ENCODE measurements around the gene ZFAND4. TPM values are rescaled to one million over a fixed set of nuclear protein-coding genes. Genes with fewer than 3 reads are reported as not detected.

The ZFAND4 gene
- total and polyA plus RNA-seq, 4 donors, result 3.2 to 15.7 (median 8.0) TPM

GRCh38 chr10:45624724-45625123 lies 47.8 kb downstream of the ZFAND4 start:
- no peak for DNase-seq (ENCODE audit: low spot score)
- TF ChIP-seq CTCF (IDR thresholded peaks at IDR 0.05; ENCODE audit: low read depth, low read length, missing input control), result no peak
- no peaks in the 10 kb centered on the region for H3K9me3 ChIP-seq (ENCODE audit: control insufficient read depth in 4 of 4, low read length in 3 of 4)
- H3K4me1 ChIP-seq (ENCODE audit: control insufficient read depth in 4 of 4, insufficient read depth in 4 of 4, low read length in 3 of 4), result peaks cover 9 to 27% (median 20%) of the 10 kb centered on the region in 4 donors
- peaks cover 0 to 2% (median 0%) of the 10 kb centered on the region in 4 donors for H3K36me3 ChIP-seq (ENCODE audit: control insufficient read depth in 4 of 4, insufficient read depth in 3 of 4, low read depth in 1 of 4, low read length in 3 of 4)
- H3K4me3 ChIP-seq (ENCODE audit: low read depth in 1 of 3, low read length in 3 of 3), result no peak overlapping the region
- H3K27ac ChIP-seq (ENCODE audit: low read depth in 1 of 2, low read length in 2 of 2), result no peak overlapping the region
- H3K27me3 ChIP-seq (ENCODE audit: control insufficient read depth in 4 of 4, insufficient read depth in 4 of 4, low read length in 3 of 4), result no peaks in the 10 kb centered on the region
- H3K9ac ChIP-seq (ENCODE audit: low read depth in 1 of 2, low read length in 2 of 2), result no peak overlapping the region
- WGBS, result 96% methylated on average over 6 of the region's 6 CpGs

- H3K27ac ChIP-seq (ENCODE audit: low read depth in 1 of 2, low read length in 2 of 2), result no peak overlapping the region
- H3K9ac ChIP-seq (ENCODE audit: low read depth in 1 of 2, low read length in 2 of 2), result no peak overlapping the region
- H3K27me3 ChIP-seq (ENCODE audit: control insufficient read depth in 4 of 4, insufficient read depth in 4 of 4, low read length in 3 of 4), result no peaks in the 10 kb centered on the region
- no peaks in the 10 kb centered on the region for H3K4me1 ChIP-seq (ENCODE audit: control insufficient read depth in 4 of 4, insufficient read depth in 4 of 4, low read length in 3 of 4)
- H3K36me3 ChIP-seq (ENCODE audit: control insufficient read depth in 4 of 4, insufficient read depth in 3 of 4, low read depth in 1 of 4, low read length in 3 of 4), result peaks cover 2 to 19% (median 10%) of the 10 kb centered on the region in 4 donors
- H3K4me3 ChIP-seq (ENCODE audit: low read depth in 1 of 3, low read length in 3 of 3), result no peak overlapping the region
- WGBS, result 91% methylated on average over 1 of the region's 1 CpG
- no peak for TF ChIP-seq GABPA (IDR thresholded peaks at IDR 0.05 in 1 of 2, conservative IDR thresholded peaks at IDR 0.05 in 1 of 2)
- no peak for TF ChIP-seq RAD21 (IDR thresholded peaks at IDR 0.05)
- TF ChIP-seq FOXA2 (IDR thresholded peaks at IDR 0.05), result no peak
- TF ChIP-seq JUND (IDR thresholded peaks at IDR 0.05), result no peak
- no peak for TF ChIP-seq REST (IDR thresholded peaks at IDR 0.05)
- no peak for TF ChIP-seq ZBTB33 (IDR thresholded peaks at IDR 0.05)
- no peak for TF ChIP-seq YY1 (IDR thresholded peaks at IDR 0.05)
- TF ChIP-seq TAF1 (conservative IDR thresholded peaks at IDR 0.05), result no peak
- TF ChIP-seq HNF4G (IDR thresholded peaks at IDR 0.05), result no peak
- no peak for TF ChIP-seq SP1 (IDR thresholded peaks at IDR 0.05)
- TF ChIP-seq HNF4A (conservative IDR thresholded peaks at IDR 0.05), result no peak
- TF ChIP-seq FOXA1 (IDR thresholded peaks at IDR 0.05), result no peak
- TF ChIP-seq EGR1 (IDR thresholded peaks at IDR 0.05; ENCODE audit: low read depth in 2 of 2), result no peak
- no peak for TF ChIP-seq RXRA (IDR thresholded peaks at IDR 0.05)
- no peak for TF ChIP-seq CTCF (IDR thresholded peaks at IDR 0.05; ENCODE audit: low read depth, low read length, missing input control)
- TF ChIP-seq NR2F2 (IDR thresholded peaks at IDR 0.05), result no peak
- no peak for TF ChIP-seq MAX (IDR thresholded peaks at IDR 0.05)
- TF ChIP-seq ATF3 (IDR thresholded peaks at IDR 0.05), result no peak
- no peaks in the 10 kb centered on the region for H3K9me3 ChIP-seq (ENCODE audit: control insufficient read depth in 4 of 4, low read length in 3 of 4)
- DNase-seq (ENCODE audit: low spot score), result no peak
Observed at GRCh38 chr10:45614869-45615268, 57.7 kb downstream of the ZFAND4 start.

All from liver (tissue), 9 donors.